B cell (primary cell): Measurements from ENCODE around the gene SCN7A. TPM values are rescaled to one million over a fixed set of nuclear protein-coding genes. Genes with fewer than 3 reads are reported as not detected.

Experiments
- ATAC-seq: fragments of 200-7000 bp; cut with Tn5 transposase; one replicate; pipeline ENCODE4 v1.10.0; 2021; ENCODE audit warnings: low read depth, mild to moderate bottlenecking, moderate number of reproducible peaks, moderate library complexity
- CTCF ChIA-PET: fragments of 350-600 bp; sonication (Branson Sonifier 250); formaldehyde crosslinking; loops from one replicate; lab custom pipeline; 2021; ENCODE audit warnings: antibody characterized with exemption, inconsistent platforms; lab: Charles Lee
- POLR2A ChIA-PET: fragments of 350-600 bp; sonication (Branson Sonifier 250); formaldehyde crosslinking; loops from one replicate; lab custom pipeline; 2021; ENCODE audit warnings: antibody characterized with exemption; lab: Charles Lee
- DNase-seq: peaks from one replicate; pipeline ENCODE4 v3.0.0; 2013
- H2AFZ ChIP-seq: 2 replicates; pipeline ENCODE4 v1.6.1; 2012; ENCODE audit warnings: mild to moderate bottlenecking, low read depth, low read length; ENCODE audit not compliant: insufficient read depth, poor library complexity, severe bottlenecking
- H3K27ac ChIP-seq, 2 donors: 1 replicate in 1 of 2; 2 replicates in 1 of 2; pipeline ENCODE4 v1.5.1; 2012 to 2013; ENCODE audit warnings: low read length in 2 of 2, mild to moderate bottlenecking in 2 of 2, moderate library complexity in 1 of 2
- H3K27me3 ChIP-seq, 4 experiments: fragments of 200-600 bp in 1 of 4; sonication (generic) in 1 of 4; replicated peaks in 1 of 4; 1 replicate in 2 of 4; 2 replicates in 2 of 4; pipeline versions ENCODE4 v1.6.1 to v1.7.0; 2013 to 2016; ENCODE audit warnings: low read length in 3 of 4, mild to moderate bottlenecking in 2 of 4, mixed read lengths in 1 of 4, moderate library complexity in 1 of 4; ENCODE audit not compliant: insufficient read depth in 4 of 4, control insufficient read depth in 3 of 4; ENCODE audit errors: control extremely low read depth in 1 of 4
- H3K36me3 ChIP-seq, 2 experiments: replicated peaks in 1 of 2; 1 replicate in 1 of 2; 2 replicates in 1 of 2; pipeline versions ENCODE4 v1.6.1 to v1.7.1; 2013; ENCODE audit warnings: low read length in 1 of 2; ENCODE audit not compliant: insufficient read depth in 2 of 2, control insufficient read depth in 1 of 2; ENCODE audit errors: control extremely low read depth in 1 of 2, extremely low read depth in 1 of 2
- H3K4me1 ChIP-seq, 2 donors: fragments of 200-600 bp in 1 of 2; sonication (generic) in 1 of 2; 1 replicate in 1 of 2; 2 replicates in 1 of 2; pipeline versions ENCODE4 v1.5.1 to v1.6.1; 2013 to 2017; ENCODE audit warnings: low read length in 2 of 2; ENCODE audit not compliant: control insufficient read depth in 2 of 2, insufficient read depth in 2 of 2
- H3K4me2 ChIP-seq: replicated peaks from 2 replicates; pipeline ENCODE3; 2012; ENCODE audit warnings: mild to moderate bottlenecking, low read depth, low read length; ENCODE audit not compliant: poor library complexity, severe bottlenecking
- H3K4me3 ChIP-seq, 5 experiments: fragments of 200-600 bp in 1 of 5; sonication (generic) in 1 of 5; 1 replicate in 3 of 5; 2 replicates in 2 of 5; pipeline versions ENCODE4 v1.5.1 to v1.7.0; 2011 to 2016; ENCODE audit warnings: low read length in 4 of 5, mild to moderate bottlenecking in 4 of 5, low read depth in 2 of 5, control low read depth in 1 of 5, moderate library complexity in 1 of 5; ENCODE audit not compliant: insufficient read depth in 1 of 5; ENCODE audit errors: control extremely low read depth in 1 of 5, extremely low read depth in 1 of 5
- H3K79me2 ChIP-seq: fragments of 200-600 bp; sonication (generic); one replicate; pipeline ENCODE4 v1.6.0; 2016; ENCODE audit warnings: low read length; ENCODE audit not compliant: control insufficient read depth, insufficient read depth
- H3K9ac ChIP-seq: fragments of 200-600 bp; sonication (generic); 2 replicates; pipeline ENCODE4 v1.6.1; 2017; ENCODE audit warnings: mild to moderate bottlenecking, low read length, moderate library complexity
- H3K9me3 ChIP-seq, 3 donors: one replicate each; pipeline versions ENCODE4 v1.6.1 to v1.7.1; 2013; ENCODE audit warnings: low read length in 2 of 3; ENCODE audit not compliant: control insufficient read depth in 2 of 3, insufficient read depth in 1 of 3; ENCODE audit errors: control extremely low read depth in 1 of 3
- H4K20me1 ChIP-seq: 2 replicates; pipeline ENCODE4 v1.6.0; 2012; ENCODE audit warnings: mild to moderate bottlenecking, low read length; ENCODE audit not compliant: insufficient read depth, control insufficient read depth, poor library complexity, severe bottlenecking
- H3K27ac Mint-ChIP-seq: one replicate; pipeline ENCODE4 v1.8.0; 2021; ENCODE audit warnings: mixed read lengths
- H3K27me3 Mint-ChIP-seq: one replicate; pipeline ENCODE4 v1.8.0; 2021; ENCODE audit warnings: mixed read lengths
- H3K4me1 Mint-ChIP-seq: one replicate; pipeline ENCODE4 v1.8.0; 2021; ENCODE audit warnings: mixed read lengths
- H3K4me3 Mint-ChIP-seq: one replicate; pipeline ENCODE4 v1.8.0; 2021; ENCODE audit warnings: mixed read lengths
- H3K9me3 Mint-ChIP-seq: one replicate; pipeline ENCODE4 v1.8.0; 2022; ENCODE audit warnings: mixed read lengths; ENCODE audit not compliant: insufficient read depth
- CTCF ChIP-seq: fragments of 200-600 bp; IDR thresholded peaks from one replicate; pipeline ENCODE4 v1.8.0; 2022; ENCODE audit warnings: antibody characterized with exemption, mild to moderate bottlenecking
- EZH2 ChIP-seq: IDR thresholded peaks from 2 replicates; pipeline ENCODE4 v1.6.1; 2012; ENCODE audit warnings: borderline replicate concordance, low read depth, mild to moderate bottlenecking, moderate library complexity, low read length; ENCODE audit not compliant: insufficient read depth, poor library complexity, severe bottlenecking
- WGBS: methylation state at CpG from one replicate; pipeline ENCODE4 v1.1.5; 2013; ENCODE audit warnings: missing lambda C conversion rate; ENCODE audit not compliant: insufficient coverage; 5-methylcytosine and 5-hydroxymethylcytosine counted together
- intact Hi-C: fragments of 100-400 bp; cut with micrococcal nuclease; formaldehyde crosslinking; loops from one replicate; pipeline ENCODE4 v1.10.0; 2022
- polyA plus RNA-seq: library from polyadenylated mRNA; depleted of rRNA; stranded (reverse); fragments of >200 nt; gene quantifications from 2 replicates; pipeline ENCODE4 v1.2.3, GENCODE V29; 2012
- total RNA-seq, 2 donors: library from RNA; stranded (reverse); fragments of 120-200 nt in 1 of 2; gene quantifications; 1 replicate in 1 of 2; 2 replicates in 1 of 2; pipeline versions ENCODE4 v1.2.3 to v1.2.4, GENCODE V29; 2013 to 2022

Gene SCN7A
- total and polyA plus RNA-seq, 2 donors (not counting 1 experiment from before 2014, with no cell fraction given): not detected

- Mint-ChIP-seq H3K4me1 (no peaks in the 10 kb centered on the region), H3K4me3 (no peak overlapping the region), H3K27ac (no peak overlapping the region), H3K27me3 (no peaks in the 10 kb centered on the region), H3K9me3 (no peaks in the 10 kb centered on the region)
- DNase-seq: no peak
- ChIA-PET CTCF (no interaction called here), POLR2A (no interaction called here)
- intact Hi-C loops: no loop called here
- Histone ChIP-seq H3K36me3 (no peaks in the 10 kb centered on the region), H3K4me3 (no peak overlapping the region), H3K4me1 (no peaks in the 10 kb centered on the region), H3K9me3 (no peaks in the 10 kb centered on the region), H3K9ac (no peak overlapping the region), H3K27ac (no peak overlapping the region), H3K27me3 (no peaks in the 10 kb centered on the region), H2AFZ (no peak overlapping the region), H3K4me2 (no peak overlapping the region), H4K20me1 (no peaks in the 10 kb centered on the region), H3K79me2 (no peaks in the 10 kb centered on the region)
- TF ChIP-seq EZH2 (no peak), CTCF (no peak)
- no CpG with 5 or more reads among the region's 3 CpGs for WGBS
- no peak for ATAC-seq
Measured at GRCh38 chr2:166406374-166406773, 87.7 kb downstream of the SCN7A start.

GRCh38 chr2:166405569-166405926 lies 88.5 kb downstream of the SCN7A start:
- ChIA-PET POLR2A (no interaction called here), CTCF (no interaction called here)
- Histone ChIP-seq H3K27me3 (no peaks in the 10 kb centered on the region), H3K4me2 (no peak overlapping the region), H3K27ac (no peak overlapping the region), H3K9me3 (no peaks in the 10 kb centered on the region), H3K36me3 (no peaks in the 10 kb centered on the region), H3K9ac (no peak overlapping the region), H3K4me3 (no peak overlapping the region), H2AFZ (no peak overlapping the region), H4K20me1 (no peaks in the 10 kb centered on the region), H3K79me2 (no peaks in the 10 kb centered on the region), H3K4me1 (no peaks in the 10 kb centered on the region)
- Mint-ChIP-seq H3K27me3 (no peaks in the 10 kb centered on the region), H3K4me3 (no peak overlapping the region), H3K4me1 (no peaks in the 10 kb centered on the region), H3K27ac (no peak overlapping the region), H3K9me3 (no peaks in the 10 kb centered on the region)
- no CpG with 5 or more reads among the region's 6 CpGs for WGBS
- no peak for TF ChIP-seq EZH2
- no peak for TF ChIP-seq CTCF
- ATAC-seq (no peak), DNase-seq (no peak)
- intact Hi-C loops: no loop called here
